ENCODE results near the gene ZDHHC20. TPM values are rescaled to one million over a fixed set of nuclear protein-coding genes. Genes with fewer than 3 reads are reported as not detected.
"Not testable (repeated sequence)": the region's sequence is repeated elsewhere in the genome, so short reads cannot be mapped to it uniquely, and the experiment has no call there.

ZDHHC20 gene
- total RNA-seq, 4 donors from 2014 or later, result 29.9 to 104 (median 76.9) TPM

- peaks cover 0 to 41% (median 8%) of the 10 kb centered on the region in 4 donors for H3K36me3 ChIP-seq
- no peaks in the 10 kb centered on the region for H3K4me1 ChIP-seq
- no peak for DNase-seq
- intact Hi-C loops (cut with DNase I; ENCODE audit: low total_unique reads) (no loop called here), in situ Hi-C loops (cut with MboI; ENCODE audit: low pct_ligation_motif_present in 1 of 4, low pct_unique_long_range_greater_than_20kb in 1 of 4, low sequenced_read_pairs in 3 of 4) (no loop called here)
- TF ChIP-seq POLR2AphosphoS5 (IDR thresholded peaks at IDR 0.05) (no peak), EP300 (IDR thresholded peaks at IDR 0.05; ENCODE audit: low read depth) (no peak), POLR2A (IDR thresholded peaks at IDR 0.05) (no peak), CTCF (IDR thresholded peaks at IDR 0.05) (no peak)
- no peaks in the 10 kb centered on the region for H3K9me3 ChIP-seq
- H3K27ac ChIP-seq, result no peak overlapping the region
- 33 to 38% methylated on average over 1 of the region's 1 CpG for WGBS, 2 donors (ENCODE audit: low coverage in 1 of 2)
- H3K4me3 ChIP-seq, result no peak overlapping the region
- no peaks in the 10 kb centered on the region for H3K27me3 ChIP-seq
Measured at GRCh38 chr13:21413013-21413412, 46.1 kb downstream of the ZDHHC20 start.

GRCh38 chr13:21410453-21410852 is 48.6 kb downstream of the ZDHHC20 start:
- H3K27me3 ChIP-seq; H3K4me3 ChIP-seq; intact Hi-C loops (cut with DNase I; ENCODE audit: low total_unique reads); in situ Hi-C loops (cut with MboI; ENCODE audit: low pct_ligation_motif_present in 1 of 4, low pct_unique_long_range_greater_than_20kb in 1 of 4, low sequenced_read_pairs in 3 of 4); H3K4me1 ChIP-seq; DNase-seq; H3K9me3 ChIP-seq; H3K27ac ChIP-seq: not testable (repeated sequence)
- 85% methylated on average over 2 of the region's 2 CpGs; no CpG with 5 or more reads in 1 of the 2 donors for WGBS, 2 donors (ENCODE audit: low coverage in 1 of 2)
- peaks cover 0 to 41% (median 8%) of the 10 kb centered on the region in 4 donors for H3K36me3 ChIP-seq

GRCh38 chr13:21405309-21405708 is 53.8 kb downstream of the ZDHHC20 start:
- H3K9me3 ChIP-seq, result no peaks in the 10 kb centered on the region
- no peaks in the 10 kb centered on the region for H3K4me1 ChIP-seq
- H3K27ac ChIP-seq, result no peak overlapping the region
- no peak for DNase-seq
- intact Hi-C loops (cut with DNase I; ENCODE audit: low total_unique reads) (no loop called here), in situ Hi-C loops (cut with MboI; ENCODE audit: low pct_ligation_motif_present in 1 of 4, low pct_unique_long_range_greater_than_20kb in 1 of 4, low sequenced_read_pairs in 3 of 4) (no loop called here)
- TF ChIP-seq POLR2A (IDR thresholded peaks at IDR 0.05), result no peak
- no peak for TF ChIP-seq EP300 (IDR thresholded peaks at IDR 0.05; ENCODE audit: low read depth)
- H3K4me3 ChIP-seq, result no peak overlapping the region
- H3K36me3 ChIP-seq, result peaks cover 0 to 20% (median 10%) of the 10 kb centered on the region in 4 donors
- WGBS, 2 donors (ENCODE audit: low coverage in 1 of 2), result 93 to 98% methylated on average over 1 of the region's 1 CpG
- H3K27me3 ChIP-seq, result no peaks in the 10 kb centered on the region

- Histone ChIP-seq H3K27ac (no peak overlapping the region), H3K4me1 (no peaks in the 10 kb centered on the region), H3K9me3 (no peaks in the 10 kb centered on the region), H3K4me3 (no peak overlapping the region), H3K27me3 (no peaks in the 10 kb centered on the region), H3K36me3 (peaks cover 0 to 15% (median 5%) of the 10 kb centered on the region in 4 donors)
- in situ Hi-C loops (cut with MboI; ENCODE audit: low pct_ligation_motif_present in 1 of 4, low pct_unique_long_range_greater_than_20kb in 1 of 4, low sequenced_read_pairs in 3 of 4), result no loop called here
- intact Hi-C loops (cut with DNase I; ENCODE audit: low total_unique reads), result no loop called here
- no peak for DNase-seq
- WGBS, 2 donors (ENCODE audit: low coverage in 1 of 2), result 88 to 90% methylated on average over 3 of the region's 3 CpGs
- no peak for TF ChIP-seq EP300 (IDR thresholded peaks at IDR 0.05; ENCODE audit: low read depth)
- TF ChIP-seq CTCF (IDR thresholded peaks at IDR 0.05), result no peak
- TF ChIP-seq POLR2AphosphoS5 (IDR thresholded peaks at IDR 0.05), result no peak
- no peak for TF ChIP-seq POLR2A (IDR thresholded peaks at IDR 0.05)
Measured at GRCh38 chr13:21402586-21403307, 56.4 kb downstream of the ZDHHC20 start.

GRCh38 chr13:21399741-21400140 is 59.4 kb downstream of the ZDHHC20 start:
- DNase-seq, result no peak
- Histone ChIP-seq H3K27me3 (no peaks in the 10 kb centered on the region), H3K27ac (no peak overlapping the region), H3K9me3 (no peaks in the 10 kb centered on the region), H3K4me1 (no peaks in the 10 kb centered on the region), H3K36me3 (peaks cover 0 to 15% (median 5%) of the 10 kb centered on the region in 4 donors), H3K4me3 (no peak overlapping the region)
- in situ Hi-C loops (cut with MboI; ENCODE audit: low pct_ligation_motif_present in 1 of 4, low pct_unique_long_range_greater_than_20kb in 1 of 4, low sequenced_read_pairs in 3 of 4), result no loop called here
- 77 to 82% methylated on average over 3 of the region's 3 CpGs for WGBS, 2 donors (ENCODE audit: low coverage in 1 of 2)
- intact Hi-C loops (cut with DNase I; ENCODE audit: low total_unique reads), result no loop called here
- no peak for TF ChIP-seq POLR2A (IDR thresholded peaks at IDR 0.05)
- TF ChIP-seq EP300 (IDR thresholded peaks at IDR 0.05; ENCODE audit: low read depth), result no peak
- no peak for TF ChIP-seq POLR2AphosphoS5 (IDR thresholded peaks at IDR 0.05)
- TF ChIP-seq CTCF (IDR thresholded peaks at IDR 0.05), result no peak
